NCI-H2196 treated with DMSO at 0.1 percent for 48 hours (cell line): ENCODE data around the gene CCR3.

ENCODE experiments used
- DNase-seq: peaks from one replicate; lab custom pipeline; 2025; ENCODE audit not compliant: unreplicated experiment; lab: John Stamatoyannopoulos, UW

CCR3 gene

GRCh38 chr3:46293991-46294833, 52.0 kb downstream of the CCR3 start:
- no peak for DNase-seq

GRCh38 chr3:46296826-46297225, 54.6 kb downstream of the CCR3 start:
- DNase-seq = no peak

- DNase-seq = no peak
These were observed 55.6 kb downstream of the CCR3 start for GRCh38 chr3:46297658-46298423.

- DNase-seq = no peak
These were observed 56.8 kb downstream of the CCR3 start for GRCh38 chr3:46298871-46299607.

- no peak for DNase-seq
These were observed 57.6 kb downstream of the CCR3 start for GRCh38 chr3:46299608-46300460.

GRCh38 chr3:46300461-46300789, 58.2 kb downstream of the CCR3 start:
- no peak for DNase-seq

- DNase-seq = no peak
These were observed 59.0 kb downstream of the CCR3 start for GRCh38 chr3:46301122-46301835.

- DNase-seq = no peak
These were observed 61.0 kb downstream of the CCR3 start for GRCh38 chr3:46303240-46303639.

- DNase-seq = no peak
These were observed 62.5 kb downstream of the CCR3 start for GRCh38 chr3:46304739-46305138.

GRCh38 chr3:46312991-46313390, 70.7 kb downstream of the CCR3 start:
- no peak for DNase-seq

GRCh38 chr3:46314517-46314916, 72.3 kb downstream of the CCR3 start:
- no peak for DNase-seq

- DNase-seq = no peak
These were observed 73.9 kb downstream of the CCR3 start for GRCh38 chr3:46316206-46316605.
